K562 (cell line): ENCODE measurements around the gene USP48. TPM values are rescaled to one million over a fixed set of nuclear protein-coding genes. Genes with fewer than 3 reads are reported as not detected.

Experiments
- BRF1 ChIP-seq: IDR thresholded peaks from 3 replicates; pipeline ENCODE4 v1.6.1; 2011; ENCODE audit warnings: borderline replicate concordance, mild to moderate bottlenecking; ENCODE audit not compliant: insufficient read length; ENCODE audit errors: extremely low read depth
- COPS2 ChIP-seq: fragments of 450-650 bp; conservative IDR thresholded peaks from 2 replicates; pipeline ENCODE4 v1.6.1; 2016; ENCODE audit warnings: mild to moderate bottlenecking, moderate library complexity
- CSDE1 ChIP-seq, 2 experiments: fragments of 450-650 bp; IDR thresholded peaks; 2 replicates each; pipeline ENCODE4 v1.6.1; 2016; ENCODE audit warnings: mild to moderate bottlenecking in 1 of 2
- ESRRB ChIP-seq: fragments of 250-450 bp; sonication (Bioruptor Pico); IDR thresholded peaks from 2 replicates; pipeline ENCODE4 v1.5.0; 2020; ENCODE audit warnings: mild to moderate bottlenecking, moderate library complexity, borderline replicate concordance
- GTF2A2 ChIP-seq: IDR thresholded peaks from 2 replicates; pipeline ENCODE4 v1.6.1; 2016; ENCODE audit warnings: mild to moderate bottlenecking, missing genetic modification characterization, missing compliant biosample characterization
- GTF2F1 ChIP-seq: IDR thresholded peaks from 2 replicates; pipeline ENCODE4 v1.6.1; 2011; ENCODE audit warnings: low read depth, low read length, improper control_type of control experiment
- MCM3 ChIP-seq: fragments of 450-650 bp; IDR thresholded peaks from 2 replicates; pipeline ENCODE4 v1.6.1; 2016
- NR2C1 ChIP-seq, 2 experiments: fragments of 450-650 bp; IDR thresholded peaks; 2 replicates each; pipeline ENCODE4 v1.6.1; 2017; ENCODE audit warnings: mild to moderate bottlenecking in 2 of 2, antibody characterized with exemption in 1 of 2, inconsistent platforms in 1 of 2, missing compliant biosample characterization in 1 of 2, missing genetic modification characterization in 1 of 2
- PHB2 ChIP-seq: fragments of 450-650 bp; IDR thresholded peaks from 2 replicates; pipeline ENCODE4 v1.6.1; 2017; ENCODE audit warnings: low read depth
- SAFB2 ChIP-seq: fragments of 200-400 bp; formaldehyde crosslinking; IDR thresholded peaks from 2 replicates; pipeline ENCODE4 v1.6.1; 2018; ENCODE audit warnings: borderline replicate concordance, low read length, low read depth, moderate library complexity; ENCODE audit not compliant: severe bottlenecking
- SRSF1 ChIP-seq: fragments of 200-400 bp; formaldehyde crosslinking; IDR thresholded peaks from 2 replicates; pipeline ENCODE4 v1.6.1; 2017; ENCODE audit warnings: mild to moderate bottlenecking, low read depth, low read length, moderate library complexity
- STAT5B ChIP-seq: fragments of 250-450 bp; sonication (Bioruptor Pico); IDR thresholded peaks from 2 replicates; pipeline ENCODE4 v1.8.0; 2021; ENCODE audit warnings: mild to moderate bottlenecking, inconsistent platforms
- U2AF2 ChIP-seq: fragments of 200-400 bp; formaldehyde crosslinking; optimal IDR thresholded peaks from 2 replicates; pipeline ENCODE3; 2017; ENCODE audit warnings: low read depth, mild to moderate bottlenecking, low read length
- YBX1 ChIP-seq: fragments of 450-650 bp; IDR thresholded peaks from 2 replicates; pipeline ENCODE4 v1.7.1; 2016; ENCODE audit warnings: mild to moderate bottlenecking
- ZNF121 ChIP-seq: sonication (generic); formaldehyde crosslinking; conservative IDR thresholded peaks from 2 replicates; pipeline ENCODE4 v1.8.0; 2022; ENCODE audit warnings: missing genetic modification reagents
- ZNF239 ChIP-seq: fragments of 250-450 bp; sonication (Bioruptor Pico); IDR thresholded peaks from 2 replicates; pipeline ENCODE4 v1.4.0; 2020; ENCODE audit warnings: mild to moderate bottlenecking
- ZNF3 ChIP-seq: fragments of 250-450 bp; sonication (Bioruptor Pico); IDR thresholded peaks from 2 replicates; pipeline ENCODE4 v1.5.0; 2021; ENCODE audit warnings: mild to moderate bottlenecking, moderate library complexity
- ZNF445 ChIP-seq: fragments of 250-450 bp; sonication (Bioruptor Pico); IDR thresholded peaks from 2 replicates; pipeline ENCODE4 v1.4.0; 2020; ENCODE audit warnings: low read depth, mild to moderate bottlenecking, moderate library complexity
- ZNF780A ChIP-seq: fragments of 250-450 bp; sonication (Bioruptor Pico); IDR thresholded peaks from 2 replicates; pipeline ENCODE4 v1.5.0; 2021; ENCODE audit warnings: mild to moderate bottlenecking
- polyA plus RNA-seq, 8 experiments: library from polyadenylated mRNA; depleted of rRNA in 4 of 8; stranded (reverse) in 5 of 8; unstranded in 3 of 8; fragments of >200 nt; fragmentation: Nextera tagmentation in 2 of 8; fragmentation: Illumina TruSeq in 1 of 8; extraction: Ambion mirVana in 2 of 8; extraction: Trizol in 1 of 8; gene quantifications; 2 replicates each; pipeline versions ENCODE4 v1.2.1 to v1.2.3, GENCODE V29; 2011 to 2014; ENCODE audit warnings: inconsistent platforms in 1 of 8, missing spikeins in 1 of 8
- total RNA-seq, 7 experiments: library from RNA; depleted of rRNA in 6 of 7; stranded (reverse); fragments of >200 nt in 6 of 7; fragmentation: Illumina TruSeq in 2 of 7; extraction: Trizol in 2 of 7; gene quantifications; 2 replicates each; pipeline versions ENCODE4 v1.2.1 to v1.2.3, GENCODE V29; 2011 to 2021; ENCODE audit warnings: low replicate concordance in 1 of 7
- TF ChIP-seq, protein P1 (sequence below): sonication (generic); formaldehyde crosslinking; IDR thresholded peaks from 2 replicates; pipeline ENCODE4 v1.8.1; 2023; ENCODE audit warnings: mild to moderate bottlenecking, missing genetic modification reagents
- TF ChIP-seq, protein P2 (sequence below): fragments of 450-650 bp; IDR thresholded peaks from 2 replicates; pipeline ENCODE4 v1.6.1; 2016; ENCODE audit warnings: antibody characterized with exemption
- TF ChIP-seq, protein P3 (sequence below): IDR thresholded peaks from 3 replicates; pipeline ENCODE4 v1.6.1; 2011; ENCODE audit warnings: borderline replicate concordance, mild to moderate bottlenecking, moderate library complexity; ENCODE audit not compliant: insufficient read length; ENCODE audit errors: extremely low read depth

The USP48 gene
- total and polyA plus RNA-seq, 9 of the 15 experiments (the other 6 are each of a cell fraction or from before 2014, with no cell fraction given), result 23.3 to 123 (median 106) TPM

DNA sequence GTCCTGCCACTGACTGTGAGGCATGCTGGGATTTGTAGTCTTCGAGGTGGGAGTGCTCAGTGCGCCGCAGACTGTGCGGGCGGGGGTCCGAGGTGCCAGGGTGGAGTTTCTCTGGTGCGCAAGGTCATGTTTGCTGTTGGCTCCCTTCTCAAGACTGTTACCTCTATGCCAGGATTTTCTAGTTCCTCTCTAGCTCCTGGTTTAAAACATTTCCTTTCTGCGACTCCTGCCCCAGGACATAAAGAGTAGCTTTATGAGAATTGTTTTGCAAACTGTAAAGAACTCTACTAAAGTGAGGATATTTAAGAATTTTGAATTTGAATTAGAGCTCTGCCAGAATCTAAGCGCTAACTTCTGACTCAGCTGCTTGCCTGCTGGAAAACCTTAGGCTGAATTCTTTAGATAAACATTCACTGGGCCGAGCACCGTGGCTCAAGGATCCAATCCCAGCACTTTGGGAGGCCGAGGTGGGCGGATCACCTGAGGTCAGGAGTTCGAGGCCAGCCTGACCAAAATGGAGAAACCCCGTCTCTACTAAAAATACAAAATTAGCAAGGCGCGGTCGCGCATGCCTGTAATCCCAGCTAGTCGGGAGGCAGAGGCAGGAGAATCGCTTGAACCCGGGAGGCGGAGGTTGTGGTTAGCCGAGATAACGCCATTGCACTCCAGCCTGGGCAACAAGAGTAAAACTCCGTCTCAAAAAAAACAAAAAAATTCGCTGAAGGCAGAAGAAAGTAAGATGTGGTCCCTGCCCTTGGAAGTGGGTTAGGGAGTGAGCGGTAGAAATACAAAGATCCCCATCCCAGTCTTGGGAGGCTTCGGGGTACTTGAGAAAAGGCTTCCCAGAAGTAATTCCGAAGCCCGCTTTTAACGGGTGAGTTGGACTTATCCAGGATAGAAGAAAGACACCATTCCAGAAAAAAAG lies 992 bp upstream of the USP48 start (continued):
- TF ChIP-seq NR2C1 (IDR thresholded peaks at IDR 0.05), result 0 out of 2 replicates have a peak, but pooled peaks have one; percentile 12
- peak; percentile 95 for TF ChIP-seq NR2C1 (tag; IDR thresholded peaks at IDR 0.05)
- no peak for TF ChIP-seq ZNF780A
- TF ChIP-seq ESRRB (CRISPR knock-in tag), result no peak
- no peak; a peak in 1 of 4 replicates for TF ChIP-seq CSDE1 (IDR thresholded peaks at IDR 0.05)
- TF ChIP-seq, protein P1, sequence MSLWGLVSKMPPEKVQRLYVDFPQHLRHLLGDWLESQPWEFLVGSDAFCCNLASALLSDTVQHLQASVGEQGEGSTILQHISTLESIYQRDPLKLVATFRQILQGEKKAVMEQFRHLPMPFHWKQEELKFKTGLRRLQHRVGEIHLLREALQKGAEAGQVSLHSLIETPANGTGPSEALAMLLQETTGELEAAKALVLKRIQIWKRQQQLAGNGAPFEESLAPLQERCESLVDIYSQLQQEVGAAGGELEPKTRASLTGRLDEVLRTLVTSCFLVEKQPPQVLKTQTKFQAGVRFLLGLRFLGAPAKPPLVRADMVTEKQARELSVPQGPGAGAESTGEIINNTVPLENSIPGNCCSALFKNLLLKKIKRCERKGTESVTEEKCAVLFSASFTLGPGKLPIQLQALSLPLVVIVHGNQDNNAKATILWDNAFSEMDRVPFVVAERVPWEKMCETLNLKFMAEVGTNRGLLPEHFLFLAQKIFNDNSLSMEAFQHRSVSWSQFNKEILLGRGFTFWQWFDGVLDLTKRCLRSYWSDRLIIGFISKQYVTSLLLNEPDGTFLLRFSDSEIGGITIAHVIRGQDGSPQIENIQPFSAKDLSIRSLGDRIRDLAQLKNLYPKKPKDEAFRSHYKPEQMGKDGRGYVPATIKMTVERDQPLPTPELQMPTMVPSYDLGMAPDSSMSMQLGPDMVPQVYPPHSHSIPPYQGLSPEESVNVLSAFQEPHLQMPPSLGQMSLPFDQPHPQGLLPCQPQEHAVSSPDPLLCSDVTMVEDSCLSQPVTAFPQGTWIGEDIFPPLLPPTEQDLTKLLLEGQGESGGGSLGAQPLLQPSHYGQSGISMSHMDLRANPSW (CRISPR knock-in tag), result no peak; the same call in 1 of the 2 replicates
- no peak for TF ChIP-seq SRSF1
- TF ChIP-seq GTF2A2 (tag), result no peak
- no peak for TF ChIP-seq COPS2
- no peak for TF ChIP-seq YBX1
- TF ChIP-seq, protein P2, sequence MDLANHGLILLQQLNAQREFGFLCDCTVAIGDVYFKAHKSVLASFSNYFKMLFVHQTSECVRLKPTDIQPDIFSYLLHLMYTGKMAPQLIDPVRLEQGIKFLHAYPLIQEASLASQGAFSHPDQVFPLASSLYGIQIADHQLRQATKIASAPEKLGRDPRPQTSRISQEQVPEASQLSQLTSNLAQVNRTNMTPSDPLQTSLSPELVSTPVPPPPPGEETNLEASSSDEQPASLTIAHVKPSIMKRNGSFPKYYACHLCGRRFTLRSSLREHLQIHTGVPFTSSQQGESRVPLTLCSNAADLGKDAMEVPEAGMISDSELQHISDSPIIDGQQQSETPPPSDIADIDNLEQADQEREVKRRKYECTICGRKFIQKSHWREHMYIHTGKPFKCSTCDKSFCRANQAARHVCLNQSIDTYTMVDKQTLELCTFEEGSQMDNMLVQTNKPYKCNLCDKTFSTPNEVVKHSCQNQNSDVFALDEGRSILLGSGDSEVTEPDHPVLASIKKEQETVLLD, result no peak
- no peak for TF ChIP-seq BRF1
- TF ChIP-seq ZNF121 (CRISPR knock-in tag), result no peak
- no peak for TF ChIP-seq STAT5B
- no peak for TF ChIP-seq U2AF2
- no peak for TF ChIP-seq MCM3
- TF ChIP-seq, protein P3, sequence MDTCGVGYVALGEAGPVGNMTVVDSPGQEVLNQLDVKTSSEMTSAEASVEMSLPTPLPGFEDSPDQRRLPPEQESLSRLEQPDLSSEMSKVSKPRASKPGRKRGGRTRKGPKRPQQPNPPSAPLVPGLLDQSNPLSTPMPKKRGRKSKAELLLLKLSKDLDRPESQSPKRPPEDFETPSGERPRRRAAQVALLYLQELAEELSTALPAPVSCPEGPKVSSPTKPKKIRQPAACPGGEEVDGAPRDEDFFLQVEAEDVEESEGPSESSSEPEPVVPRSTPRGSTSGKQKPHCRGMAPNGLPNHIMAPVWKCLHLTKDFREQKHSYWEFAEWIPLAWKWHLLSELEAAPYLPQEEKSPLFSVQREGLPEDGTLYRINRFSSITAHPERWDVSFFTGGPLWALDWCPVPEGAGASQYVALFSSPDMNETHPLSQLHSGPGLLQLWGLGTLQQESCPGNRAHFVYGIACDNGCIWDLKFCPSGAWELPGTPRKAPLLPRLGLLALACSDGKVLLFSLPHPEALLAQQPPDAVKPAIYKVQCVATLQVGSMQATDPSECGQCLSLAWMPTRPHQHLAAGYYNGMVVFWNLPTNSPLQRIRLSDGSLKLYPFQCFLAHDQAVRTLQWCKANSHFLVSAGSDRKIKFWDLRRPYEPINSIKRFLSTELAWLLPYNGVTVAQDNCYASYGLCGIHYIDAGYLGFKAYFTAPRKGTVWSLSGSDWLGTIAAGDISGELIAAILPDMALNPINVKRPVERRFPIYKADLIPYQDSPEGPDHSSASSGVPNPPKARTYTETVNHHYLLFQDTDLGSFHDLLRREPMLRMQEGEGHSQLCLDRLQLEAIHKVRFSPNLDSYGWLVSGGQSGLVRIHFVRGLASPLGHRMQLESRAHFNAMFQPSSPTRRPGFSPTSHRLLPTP, result peak; percentile 60
- TF ChIP-seq PHB2, result no peak
- no peak for TF ChIP-seq ZNF3 (CRISPR knock-in tag)
- TF ChIP-seq GTF2F1, result no peak
- TF ChIP-seq ZNF445, result no peak; the same call in 1 of the 2 replicates
- no peak for TF ChIP-seq ZNF239
- no peak for TF ChIP-seq SAFB2
